Heart left ventricle (tissue), 16 donors: ENCODE data around the gene BRME1. TPM values are rescaled to one million over a fixed set of nuclear protein-coding genes. Genes with fewer than 3 reads are reported as not detected.

Experiments used
- ATAC-seq, 4 donors: fragments of 200-7000 bp; cut with Tn5 transposase; one replicate each; pipeline ENCODE4 v1.9.1; 2020 to 2022; ENCODE audit warnings: moderate library complexity in 4 of 4, mild to moderate bottlenecking in 3 of 4, moderate number of reproducible peaks in 1 of 4
- DNase-seq, 5 donors: peaks; one replicate each; pipeline ENCODE4 v3.0.0-alpha.2; 2020
- H3K27ac ChIP-seq, 12 donors: fragments of 200-600 bp; sonication (generic) in 4 of 12; one replicate each; pipeline versions ENCODE4 v1.5.0 to v1.8.0; 2016 to 2022; ENCODE audit warnings: mild to moderate bottlenecking in 2 of 12
- H3K27me3 ChIP-seq, 9 donors: fragments of 200-600 bp; sonication (generic) in 2 of 9; one replicate each; pipeline versions ENCODE4 v1.5.1 to v1.8.0; 2016 to 2022; ENCODE audit warnings: mild to moderate bottlenecking in 3 of 9
- H3K36me3 ChIP-seq, 9 donors: fragments of 200-600 bp; sonication (generic) in 2 of 9; one replicate each; pipeline versions ENCODE4 v1.5.0 to v1.8.0; 2018 to 2022; ENCODE audit warnings: mild to moderate bottlenecking in 2 of 9
- H3K4me1 ChIP-seq, 12 donors: fragments of 200-600 bp; sonication (generic) in 4 of 12; one replicate each; pipeline versions ENCODE4 v1.5.0 to v1.8.0; 2016 to 2022; ENCODE audit warnings: mild to moderate bottlenecking in 3 of 12
- H3K4me3 ChIP-seq, 12 donors: fragments of 200-600 bp; sonication (generic) in 4 of 12; one replicate each; pipeline versions ENCODE4 v1.5.0 to v1.8.0; 2017 to 2022; ENCODE audit warnings: mild to moderate bottlenecking in 9 of 12, moderate library complexity in 4 of 12
- H3K9me3 ChIP-seq, 12 donors: fragments of 200-600 bp; sonication (generic) in 4 of 12; one replicate each; pipeline versions ENCODE4 v1.5.0 to v1.8.0; 2016 to 2022; ENCODE audit warnings: mild to moderate bottlenecking in 1 of 12
- POLR2A ChIP-seq, 2 donors: fragments of 450-650 bp; IDR thresholded peaks; one replicate each; pipeline ENCODE4 v1.6.1; 2017; ENCODE audit warnings: antibody characterized with exemption in 2 of 2, mild to moderate bottlenecking in 2 of 2, moderate library complexity in 2 of 2
- WGBS, 4 donors: extraction: QIAGEN DNeasy Blood & Tissue Kit in 2 of 4; methylation state at CpG; one replicate each; pipeline versions ENCODE4 v1.1.5 to v1.1.7; 2013 to 2018; 5-methylcytosine and 5-hydroxymethylcytosine counted together
- intact Hi-C, 10 donors: fragments of 100-400 bp; cut with DNase I; formaldehyde crosslinking; loops; one replicate each; pipeline versions ENCODE4 v1.11.1 to v1.14.2; 2022
- polyA plus RNA-seq, 2 donors: library from polyadenylated mRNA; stranded (reverse); fragments of 200-250 nt; gene quantifications; one replicate each; pipeline ENCODE4 v1.2.3, GENCODE V29; 2013
- total RNA-seq, 9 donors: library from RNA; depleted of rRNA in 2 of 9; stranded (reverse); fragments of >200 nt in 2 of 9; fragmentation: NEBNext Ultra II Directional in 3 of 9; extraction: Animal tissue kit (Norgen Biotek cat#: 25700) in 3 of 9; gene quantifications; one replicate each; pipeline versions ENCODE4 v1.1.0 to v1.2.4, GENCODE V29; 2016 to 2023
- TF ChIP-seq, protein P1 (sequence below), 12 donors: fragments of 200-600 bp; sonication (generic) in 4 of 12; IDR thresholded peaks; one replicate each; pipeline versions ENCODE4 v1.5.0 to v1.8.0; 2018 to 2022; ENCODE audit warnings: antibody characterized with exemption in 12 of 12, mild to moderate bottlenecking in 5 of 12
- donor health status: ischemic (EF 13 %, LVEDD 7.1; RV severe dilation, severe dysfunction).
- donor health status: healthy with polysubstance abuse.
- donor health status: DM: no; HTN: yes; CAD: no.
- donor health status: DM: no; HTN: no; CAD: no.
- donor health status: ischemic (EF 25% LVEDD 6.9; RV normal size, moderate dysfunction).
- donor health status: ischemic (EF 25% LVEDD 5.7; RV mildly dilated, moderate dysfunction).
- donor health status: healthy.
- donor health status: DM: yes; HTN: yes; CAD: no.
- donor health status: ischemic (EF 35%, LVEDD 5.7; RV mildly dilated, moderate dysfunction).
- donor health status: nonischemic (EF 11% LVEDD 7.7; RV severe dilation, severe dysfunction).
- donor health status: DM: yes; HTN: yes; CAD: no.
- donor health status: PGD.
- donor health status: ischemic (EF 29% LVEDD 5.4; RV normal size, mild dysfunction).
- donor health status: nonischemic (EF 23%, LVEDD 6.1; RV moderate dilation, normal function).

BRME1 gene
- total and polyA plus RNA-seq, 11 donors, result 0.23 to 1.2 (median 0.70) TPM; not detected in 2

DNA sequence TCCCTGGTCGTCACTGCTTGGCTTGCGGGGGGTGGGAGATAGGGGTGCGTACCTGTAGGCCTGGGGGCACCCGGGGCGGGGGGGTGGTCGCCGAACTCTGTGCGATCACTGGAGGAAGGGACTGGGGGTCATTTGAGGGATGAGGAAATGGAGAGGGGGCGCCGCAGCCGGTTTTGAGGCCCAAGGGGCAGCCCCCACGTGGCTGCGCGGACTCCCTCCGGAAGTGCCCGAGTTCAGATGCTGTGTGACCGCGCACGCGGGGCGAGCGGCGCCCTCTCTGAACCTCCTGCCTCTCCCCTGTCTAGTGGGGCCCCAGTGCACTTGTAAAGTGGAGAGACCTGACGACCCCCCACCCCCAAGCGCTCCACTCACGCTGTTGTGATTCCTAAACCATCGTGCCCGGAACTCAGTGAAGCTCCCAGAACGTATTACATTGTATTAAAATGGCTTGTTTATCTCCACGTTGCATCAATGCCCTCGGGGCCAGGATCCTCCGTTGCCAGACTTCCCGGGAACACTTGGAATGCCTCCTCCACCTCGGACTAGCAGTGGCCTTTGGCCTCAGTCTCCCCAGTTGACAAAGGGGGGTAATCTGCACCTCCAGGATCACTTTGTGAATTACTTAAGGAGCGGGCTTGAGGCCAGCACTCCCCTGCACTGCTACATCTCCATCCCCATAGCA is 31.9 kb downstream of the BRME1 start:
- DNase-seq (no peak), ATAC-seq (no peak)
- Histone ChIP-seq H3K4me3 (no peak overlapping the region), H3K27ac (no peak overlapping the region), H3K36me3 (no peaks in the 10 kb centered on the region), H3K27me3 (no peaks in the 10 kb centered on the region), H3K4me1 (peaks cover 0 to 9% (median 0%) of the 10 kb centered on the region in 12 donors), H3K9me3 (no peaks in the 10 kb centered on the region)
- WGBS, 4 donors, result 57 to 72% (median 60%) methylated on average over 33 to 35 of the region's 35 CpGs
- TF ChIP-seq, protein P1, sequence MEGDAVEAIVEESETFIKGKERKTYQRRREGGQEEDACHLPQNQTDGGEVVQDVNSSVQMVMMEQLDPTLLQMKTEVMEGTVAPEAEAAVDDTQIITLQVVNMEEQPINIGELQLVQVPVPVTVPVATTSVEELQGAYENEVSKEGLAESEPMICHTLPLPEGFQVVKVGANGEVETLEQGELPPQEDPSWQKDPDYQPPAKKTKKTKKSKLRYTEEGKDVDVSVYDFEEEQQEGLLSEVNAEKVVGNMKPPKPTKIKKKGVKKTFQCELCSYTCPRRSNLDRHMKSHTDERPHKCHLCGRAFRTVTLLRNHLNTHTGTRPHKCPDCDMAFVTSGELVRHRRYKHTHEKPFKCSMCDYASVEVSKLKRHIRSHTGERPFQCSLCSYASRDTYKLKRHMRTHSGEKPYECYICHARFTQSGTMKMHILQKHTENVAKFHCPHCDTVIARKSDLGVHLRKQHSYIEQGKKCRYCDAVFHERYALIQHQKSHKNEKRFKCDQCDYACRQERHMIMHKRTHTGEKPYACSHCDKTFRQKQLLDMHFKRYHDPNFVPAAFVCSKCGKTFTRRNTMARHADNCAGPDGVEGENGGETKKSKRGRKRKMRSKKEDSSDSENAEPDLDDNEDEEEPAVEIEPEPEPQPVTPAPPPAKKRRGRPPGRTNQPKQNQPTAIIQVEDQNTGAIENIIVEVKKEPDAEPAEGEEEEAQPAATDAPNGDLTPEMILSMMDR (IDR thresholded peaks at IDR 0.05), result no peak
- TF ChIP-seq POLR2A (IDR thresholded peaks at IDR 0.05), result no peak
- intact Hi-C loops, result no loop called here

DNA sequence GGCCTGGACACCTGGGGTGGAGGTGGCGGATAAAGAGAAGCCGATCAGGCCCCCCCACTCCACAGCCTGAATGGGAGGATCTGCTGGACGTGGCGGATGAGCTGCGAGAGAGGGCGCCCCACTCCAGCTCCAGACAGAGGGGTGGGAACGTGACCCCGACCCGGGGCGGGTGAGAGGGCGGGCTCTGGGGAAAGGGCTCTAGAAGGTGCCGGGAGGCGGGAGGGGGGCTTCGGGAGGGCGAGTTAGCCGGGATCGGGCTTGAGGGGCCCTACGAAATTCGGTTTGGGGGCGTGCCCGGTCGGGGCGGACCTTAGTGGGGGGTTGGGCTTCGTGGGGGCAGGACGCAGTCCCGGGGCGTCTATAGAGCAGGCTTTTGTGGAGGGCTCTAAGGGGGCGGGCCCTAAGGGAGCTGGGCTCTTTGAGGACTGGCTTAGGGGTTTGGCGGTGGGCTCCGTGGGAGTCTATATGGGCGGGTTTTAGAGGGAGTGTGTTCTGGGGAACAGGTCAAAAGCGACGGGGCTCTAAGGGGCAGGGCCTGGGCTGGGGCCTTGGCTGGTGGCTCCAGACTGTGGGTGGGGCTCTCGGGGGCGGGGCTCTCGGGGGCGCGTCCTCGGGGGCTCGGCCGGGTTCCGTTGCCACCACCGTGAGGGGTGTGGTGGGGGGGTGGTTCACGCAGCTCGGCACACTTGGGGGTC is 33.1 kb downstream of the BRME1 start:
- peaks cover 0 to 9% (median 0%) of the 10 kb centered on the region in 12 donors for H3K4me1 ChIP-seq
- no peaks in the 10 kb centered on the region for H3K9me3 ChIP-seq
- 2 to 8% (median 5%) methylated on average over 21 to 45 of the region's 45 CpGs for WGBS, 4 donors
- TF ChIP-seq POLR2A (IDR thresholded peaks at IDR 0.05), result no peak
- TF ChIP-seq, protein P1 (IDR thresholded peaks at IDR 0.05), result peak in 4 of 12 donors; percentile 14 to 25 (median 20)
- H3K27ac ChIP-seq, result peak overlapping the region in 2 of 12 donors; percentile 12 to 38
- H3K27me3 ChIP-seq, result no peaks in the 10 kb centered on the region
- ATAC-seq (peak; percentile 28 to 70 (median 52)), DNase-seq (peak in 3 of 5 donors; percentile 24 to 50 (median 45))
- H3K36me3 ChIP-seq, result no peaks in the 10 kb centered on the region
- intact Hi-C loops, result no loop called here
- peak overlapping the region; percentile 0 to 50 (median 46) for H3K4me3 ChIP-seq

DNA sequence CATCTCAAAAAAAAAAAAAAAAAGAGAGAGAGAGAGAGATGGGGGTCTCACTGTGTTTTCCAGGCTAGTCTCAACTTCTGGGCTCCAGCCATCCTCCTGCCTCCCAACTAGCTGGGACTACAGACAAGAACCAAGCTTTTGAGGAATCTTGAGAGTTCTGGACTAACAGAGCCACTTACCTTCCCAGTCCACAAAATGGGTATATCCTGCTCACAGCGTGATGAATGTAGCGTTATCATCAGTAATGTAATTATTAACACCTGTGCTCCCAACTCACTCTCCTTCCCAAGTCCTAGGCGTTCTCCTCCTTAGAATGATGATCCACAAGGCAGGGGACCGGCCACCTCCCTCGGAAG is 33.6 kb downstream of the BRME1 start:
- ATAC-seq, result no peak
- H3K27me3 ChIP-seq, result peaks cover 0 to 3% (median 0%) of the 10 kb centered on the region in 9 donors
- H3K9me3 ChIP-seq, result no peaks in the 10 kb centered on the region
- H3K27ac ChIP-seq, result peak overlapping the region in 1 of 12 donors; percentile 38
- intact Hi-C loops, result no loop called here
- no peaks in the 10 kb centered on the region for H3K36me3 ChIP-seq
- DNase-seq, result no peak
- WGBS, 4 donors, result 43 to 56% (median 46%) methylated on average over 5 of the region's 5 CpGs
- peaks cover 0 to 9% (median 0%) of the 10 kb centered on the region in 12 donors for H3K4me1 ChIP-seq
- TF ChIP-seq, protein P1 (IDR thresholded peaks at IDR 0.05), result no peak
- no peak for TF ChIP-seq POLR2A (IDR thresholded peaks at IDR 0.05)
- peak overlapping the region in 10 of 12 donors; percentile 0 to 50 (median 47) for H3K4me3 ChIP-seq

DNA sequence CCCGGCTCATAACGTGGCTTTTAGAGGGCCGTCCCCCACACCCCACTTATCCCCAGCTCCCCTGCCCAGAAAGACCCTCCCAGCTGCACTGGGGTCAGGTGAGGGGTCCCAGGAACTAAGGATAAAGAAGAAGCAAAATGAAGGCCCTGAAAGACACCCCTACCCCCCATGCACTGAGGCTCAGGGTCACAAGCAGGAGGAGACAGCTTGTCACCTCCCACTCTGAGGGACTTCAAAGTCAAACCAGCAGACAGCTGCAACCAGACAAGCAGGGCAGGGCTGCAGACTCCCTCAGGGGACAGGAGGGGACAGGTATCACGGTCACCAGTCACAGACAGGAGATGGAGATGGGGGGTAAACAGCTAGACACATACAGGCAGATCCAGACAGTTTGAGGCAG is 35.0 kb downstream of the BRME1 start:
- no peak for DNase-seq
- no peak overlapping the region for H3K27ac ChIP-seq
- H3K27me3 ChIP-seq, result peaks cover 0 to 8% (median 0%) of the 10 kb centered on the region in 9 donors
- peaks cover 0 to 17% (median 6%) of the 10 kb centered on the region in 12 donors for H3K4me1 ChIP-seq
- no peaks in the 10 kb centered on the region for H3K36me3 ChIP-seq
- ATAC-seq, result no peak
- H3K4me3 ChIP-seq, result no peak overlapping the region
- WGBS, 4 donors, result 91 to 97% (median 94%) methylated on average over 4 of the region's 4 CpGs
- intact Hi-C loops, result no loop called here
- no peak for TF ChIP-seq POLR2A (IDR thresholded peaks at IDR 0.05)
- TF ChIP-seq, protein P1 (IDR thresholded peaks at IDR 0.05), result no peak
- H3K9me3 ChIP-seq, result no peaks in the 10 kb centered on the region
